PFSK-1 (cell line): ENCODE results near the gene WDR7.

ENCODE experiments used
- POLR2AphosphoS5 ChIP-seq: IDR thresholded peaks from 2 replicates; pipeline ENCODE4 v1.6.1; 2012; ENCODE audit warnings: low read depth, mild to moderate bottlenecking, control low read depth, low read length, moderate library complexity
- REST ChIP-seq, 2 experiments: IDR thresholded peaks; 2 replicates each; pipeline versions ENCODE4 v1.6.1 to v1.8.0; 2011 to 2012; ENCODE audit warnings: low read depth in 2 of 2, low read length in 2 of 2, control low read depth in 1 of 2, inconsistent platforms in 1 of 2, mild to moderate bottlenecking in 1 of 2, moderate library complexity in 1 of 2; ENCODE audit not compliant: insufficient read depth in 1 of 2

GRCh38 chr18:56902653-56903052 is 251.5 kb downstream of the WDR7 start:
- TF ChIP-seq POLR2AphosphoS5, result no peak
- no peak for TF ChIP-seq REST (IDR thresholded peaks at IDR 0.05; ENCODE audit: insufficient read depth in 1 of 2, low read depth in 2 of 2, low read length in 2 of 2)
